Lower leg skin (tissue), 3 donors: ENCODE data around the gene CBLN1.

Experiments used
- CTCF ChIP-seq, 3 donors: fragments of 450-650 bp; IDR thresholded peaks; one replicate each; pipeline ENCODE4 v1.5.1; 2016; ENCODE audit warnings: antibody characterized with exemption in 3 of 3, mild to moderate bottlenecking in 3 of 3, moderate library complexity in 2 of 3
- POLR2A ChIP-seq, 2 donors: fragments of 450-650 bp; IDR thresholded peaks; one replicate each; pipeline ENCODE4 v1.6.1; 2016 to 2017; ENCODE audit warnings: antibody characterized with exemption in 2 of 2, mild to moderate bottlenecking in 1 of 2, moderate library complexity in 1 of 2

GRCh38 chr16:49315602-49316001 is 34.0 kb upstream of the CBLN1 start:
- TF ChIP-seq CTCF (IDR thresholded peaks at IDR 0.05) = no peak
- TF ChIP-seq POLR2A (IDR thresholded peaks at IDR 0.05) = no peak
